Cardiac septum (tissue), 1 donor: ENCODE results near the gene PIBF1. TPM values are rescaled to one million over a fixed set of nuclear protein-coding genes. Genes with fewer than 3 reads are reported as not detected.
"Not testable (repeated sequence)": the region's sequence is repeated elsewhere in the genome, so short reads cannot be mapped to it uniquely, and the experiment has no call there.

Experiments used
- DNase-seq: peaks from one replicate; pipeline ENCODE4 v3.0.0-alpha.2; 2020; ENCODE audit warnings: low spot score
- intact Hi-C: fragments of 100-400 bp; cut with DNase I; formaldehyde crosslinking; loops from one replicate; pipeline ENCODE4 v1.14.0; 2022
- total RNA-seq: library from RNA; stranded (reverse); fragmentation: NEBNext Ultra II Directional; extraction: Animal tissue kit (Norgen Biotek cat#: 25700); gene quantifications from one replicate; pipeline ENCODE4 v1.2.1, GENCODE V29; 2021
- donor health status: DM: no; HTN: no; CAD: no.

PIBF1 gene
- total RNA-seq, 1 donor from 2014 or later = 14.2 TPM

DNA sequence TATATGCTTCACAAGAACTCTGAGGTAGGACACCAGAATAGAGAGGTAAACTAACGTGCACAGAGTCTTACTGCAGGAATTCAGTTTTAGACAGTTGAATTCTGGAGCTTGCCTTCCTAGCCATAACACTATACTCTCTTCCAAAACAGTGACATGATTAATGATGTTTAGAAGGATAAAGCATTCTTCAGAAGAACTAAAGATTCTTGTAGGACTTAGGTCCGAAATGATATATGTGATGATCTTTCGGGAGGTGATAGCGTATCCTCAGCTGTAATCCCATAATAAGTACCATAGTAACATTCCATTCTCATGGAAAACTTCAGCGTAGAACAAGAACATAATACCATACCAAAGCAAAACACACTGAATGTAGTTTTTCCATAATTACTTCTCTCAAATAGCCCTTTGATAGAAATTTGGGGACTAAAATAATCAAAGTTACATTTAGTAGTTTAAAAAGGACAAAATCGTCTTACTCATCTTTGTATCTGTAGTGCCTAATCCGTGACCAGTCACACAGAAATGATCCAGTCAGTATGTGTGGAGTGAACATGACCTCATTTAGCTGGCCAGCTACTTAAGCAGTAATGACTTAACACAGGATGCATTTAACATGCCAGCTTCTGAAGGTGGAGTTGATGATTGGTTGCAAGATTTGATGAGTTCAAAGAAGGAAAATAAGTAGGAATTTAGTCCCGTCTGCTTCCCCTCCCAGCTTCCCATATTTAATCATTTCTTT lies 38.4 kb downstream of the PIBF1 start:
- DNase-seq = no peak
- intact Hi-C loops = no loop called here

DNA sequence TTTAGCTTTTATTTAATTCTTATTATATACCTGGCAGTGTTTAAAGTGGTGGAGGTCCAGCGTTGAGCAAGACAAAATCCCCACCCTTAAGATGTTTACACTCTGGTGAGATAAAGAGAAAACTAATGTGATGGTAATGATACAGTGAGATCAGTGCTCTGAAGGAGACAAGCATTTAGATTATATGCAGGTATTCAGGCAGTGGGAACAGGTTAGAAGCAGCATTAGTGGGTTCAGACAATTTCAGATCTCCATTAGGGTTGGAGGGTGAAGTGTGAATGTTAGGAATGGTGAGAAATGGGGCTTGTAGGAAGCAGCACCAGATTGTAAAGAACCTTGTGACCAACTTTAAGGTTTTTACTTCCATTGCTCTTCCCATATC lies 39.0 kb downstream of the PIBF1 start:
- no peak for DNase-seq
- intact Hi-C loops = no loop called here

DNA sequence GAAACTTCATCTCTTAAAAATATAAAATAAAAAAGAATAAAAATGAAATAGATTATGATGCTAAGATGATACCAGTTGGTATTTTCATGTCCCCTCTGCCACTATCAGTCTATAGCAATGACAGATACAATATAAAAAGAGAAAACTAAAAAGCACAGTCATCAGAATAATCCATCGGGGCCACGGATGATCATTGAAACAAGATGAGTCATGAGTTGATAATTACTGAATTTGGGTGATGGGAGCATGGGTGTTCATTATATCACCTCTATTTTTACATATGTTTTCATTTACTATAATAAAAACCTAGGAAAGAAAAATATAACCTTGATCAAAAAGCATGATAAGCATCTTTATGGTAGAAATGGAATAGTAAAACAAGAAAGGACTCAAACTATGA lies 41.1 kb downstream of the PIBF1 start:
- intact Hi-C loops = no loop called here
- no peak for DNase-seq

DNA sequence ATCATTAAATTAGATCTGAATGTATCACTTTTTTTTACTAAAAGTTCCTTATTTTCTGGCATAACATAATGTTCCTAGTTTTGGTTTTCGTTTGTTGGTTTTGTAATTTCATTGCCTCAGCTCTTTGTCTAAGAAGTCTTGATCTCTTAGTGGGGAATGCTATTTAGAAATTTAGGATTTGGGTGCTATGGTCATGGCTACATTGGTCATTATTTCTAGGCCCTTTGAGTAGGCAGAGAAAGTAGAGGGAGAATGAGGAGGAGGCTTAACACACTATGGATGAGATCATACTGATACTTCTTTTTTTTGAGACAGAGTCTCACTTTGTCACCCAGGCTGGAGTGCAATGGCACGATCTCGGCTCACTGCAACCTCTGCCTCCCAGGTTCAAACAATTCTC lies 41.8 kb downstream of the PIBF1 start:
- DNase-seq = no peak
- intact Hi-C loops = no loop called here

DNA sequence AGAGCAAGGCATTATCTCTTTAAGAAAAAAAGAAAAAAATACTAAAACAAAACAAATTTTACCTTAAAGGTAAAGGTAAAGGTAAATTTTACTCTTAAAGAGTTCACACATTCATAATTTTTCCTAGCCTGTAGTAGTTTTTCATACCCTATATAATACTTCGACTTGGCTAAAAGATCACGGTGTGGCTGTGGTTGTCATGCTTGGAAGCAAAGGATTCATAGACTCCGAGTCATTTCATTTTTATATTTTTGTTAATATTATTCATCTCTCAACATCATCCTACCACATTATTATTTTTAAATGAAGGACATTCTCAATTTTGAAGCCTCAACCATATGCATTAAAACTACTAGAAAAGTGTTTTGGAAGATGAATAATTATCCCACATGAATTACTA lies 52.7 kb downstream of the PIBF1 start:
- intact Hi-C loops = no loop called here
- DNase-seq = no peak

DNA sequence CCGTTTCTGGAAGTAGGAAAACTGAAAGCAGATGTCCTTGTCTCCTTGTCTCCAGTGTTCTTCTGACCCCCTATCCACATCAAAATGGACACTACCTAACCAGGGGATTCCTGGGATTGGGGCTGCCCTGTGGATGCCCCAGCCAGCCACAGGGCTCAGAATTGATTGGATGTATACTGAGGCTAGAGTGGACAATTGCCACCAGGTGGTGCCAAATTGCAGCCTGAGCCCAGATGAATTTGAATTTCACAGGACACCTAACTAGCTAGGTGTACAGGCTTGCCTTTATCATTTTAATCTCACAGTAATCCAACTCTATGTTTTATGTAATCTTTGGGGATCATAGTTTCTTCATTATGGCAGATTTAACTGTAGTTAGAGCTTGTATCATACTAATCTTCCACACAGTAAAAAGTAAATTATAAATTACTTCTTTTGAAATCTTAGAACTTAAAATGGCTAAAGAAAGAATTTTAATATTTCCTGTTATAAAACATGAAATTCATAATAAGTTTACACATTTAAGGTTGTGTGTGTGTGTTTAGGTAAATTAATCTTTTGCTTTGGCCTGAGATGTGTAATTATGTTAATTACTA lies 58.0 kb downstream of the PIBF1 start:
- intact Hi-C loops = loop anchor here (10.0 kb wide), 1 partner anchor 865 kb away; no protein-coding TSS in a partner anchor
- DNase-seq = no peak

DNA sequence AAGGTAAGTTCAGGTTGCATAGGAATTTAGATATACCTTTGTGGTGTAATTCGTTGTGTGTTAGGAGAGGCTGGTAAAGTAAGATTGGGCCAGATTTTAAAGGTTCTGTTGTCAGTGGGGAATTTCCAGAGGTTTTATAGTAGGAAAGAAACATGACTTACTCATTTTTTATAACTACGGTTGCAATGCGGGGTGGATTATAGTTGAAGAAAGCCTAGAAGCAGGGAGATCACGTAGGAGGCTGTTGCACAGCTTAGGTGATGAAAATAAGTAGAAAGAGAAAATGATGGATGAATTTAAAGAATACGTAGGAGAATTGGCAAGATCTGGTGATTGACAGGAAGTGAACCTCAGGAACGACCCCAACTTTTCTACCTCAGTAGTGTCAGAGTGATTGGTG lies 61.1 kb downstream of the PIBF1 start:
- DNase-seq = no peak
- intact Hi-C loops = loop anchor here (10.0 kb wide), 1 partner anchor 862 kb away; no protein-coding TSS in a partner anchor

DNA sequence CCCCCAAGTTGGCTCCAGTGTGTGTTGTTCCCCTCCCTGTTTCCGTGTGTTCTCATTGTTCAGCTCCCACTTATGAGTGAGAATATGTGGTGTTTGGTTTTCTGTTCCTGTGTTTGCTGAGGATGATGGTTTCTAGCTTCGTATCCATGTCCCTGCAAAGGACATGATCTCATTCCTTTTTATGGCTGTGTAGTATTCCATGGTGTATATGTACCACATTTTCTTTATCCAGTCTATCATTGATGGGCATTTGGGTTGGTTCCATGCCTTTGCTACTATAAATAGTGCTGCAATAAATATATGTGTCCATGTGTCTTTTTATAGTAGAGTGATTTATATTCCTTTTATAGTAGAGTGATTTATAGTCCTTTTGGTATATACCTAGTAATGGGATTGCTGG lies 63.2 kb downstream of the PIBF1 start:
- not testable (repeated sequence) for DNase-seq
- intact Hi-C loops = loop anchor here (10.0 kb wide), 1 partner anchor 860 kb away; no protein-coding TSS in a partner anchor

DNA sequence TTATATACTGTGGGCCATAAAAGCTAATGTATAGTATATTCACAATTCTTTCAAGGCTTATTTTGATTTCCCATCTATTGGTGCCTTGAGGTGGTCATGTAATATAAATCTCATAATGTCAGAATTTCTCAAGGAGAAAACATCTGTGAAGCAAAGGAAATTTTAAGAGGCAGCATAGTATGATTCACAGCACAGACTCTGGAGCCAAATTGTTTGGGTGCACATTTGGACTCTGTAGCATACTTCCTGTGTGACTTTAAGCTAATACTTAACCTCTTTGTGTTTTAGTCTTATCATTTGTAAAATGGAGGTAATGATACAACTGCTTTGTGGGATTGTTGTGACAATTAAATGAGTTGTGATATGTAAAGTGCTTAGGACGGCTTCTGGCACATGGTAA lies 67.6 kb downstream of the PIBF1 start:
- intact Hi-C loops = loop anchor here (10.0 kb wide), 1 partner anchor 855 kb away; no protein-coding TSS in a partner anchor
- no peak for DNase-seq

DNA sequence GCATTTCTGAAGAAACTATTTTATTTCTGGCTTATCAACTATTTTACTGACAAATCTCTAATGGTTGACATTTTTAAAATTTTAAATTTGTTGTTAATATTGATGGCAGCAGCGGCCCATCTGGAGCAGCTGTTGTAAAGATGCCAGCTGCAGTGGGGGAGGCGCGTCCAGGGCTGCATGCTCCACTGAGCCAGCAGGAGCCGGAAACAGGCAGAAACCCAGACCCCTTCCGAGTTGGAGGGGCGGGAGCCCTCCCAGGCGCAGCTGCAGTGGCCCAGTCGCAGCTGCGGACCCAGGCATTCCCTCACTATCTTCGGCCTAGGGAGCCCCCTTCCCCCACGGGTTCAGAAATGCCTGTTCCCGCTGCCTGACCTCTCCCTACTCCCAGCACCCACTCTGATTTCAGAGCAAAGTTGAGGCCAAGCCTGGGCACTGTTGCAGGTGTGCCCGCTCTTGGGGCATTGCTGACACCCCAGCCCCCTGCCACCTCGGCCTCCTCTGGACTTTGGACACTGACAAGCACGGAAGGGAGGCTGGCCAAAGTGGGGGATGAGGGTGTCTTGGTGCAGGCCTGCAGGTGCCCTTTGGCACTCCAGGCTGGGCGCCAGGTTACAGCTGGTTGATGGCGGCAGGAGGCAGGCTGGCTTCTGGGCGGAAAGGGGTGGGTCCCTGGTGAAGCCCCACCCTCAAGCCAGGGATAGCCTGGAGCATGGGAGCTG lies 69.2 kb downstream of the PIBF1 start:
- DNase-seq = no peak
- intact Hi-C loops = no loop called here

DNA sequence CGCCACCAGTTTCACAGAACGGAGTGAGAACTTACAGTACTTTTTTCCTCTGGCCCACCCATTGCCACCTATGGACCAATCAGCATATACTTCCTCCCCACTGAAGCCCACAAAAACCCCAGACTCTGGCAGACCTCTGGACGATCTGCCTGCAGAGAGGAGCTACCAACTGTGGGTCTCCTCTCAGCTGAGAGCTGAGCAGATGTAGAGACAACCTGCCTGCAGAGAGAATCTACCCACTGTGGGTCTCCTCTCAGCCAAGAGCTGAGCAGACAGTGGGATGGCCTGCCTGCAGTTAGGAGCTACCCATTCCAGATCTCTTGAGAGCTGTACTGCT lies 69.7 kb downstream of the PIBF1 start:
- intact Hi-C loops = no loop called here
- no peak for DNase-seq

DNA sequence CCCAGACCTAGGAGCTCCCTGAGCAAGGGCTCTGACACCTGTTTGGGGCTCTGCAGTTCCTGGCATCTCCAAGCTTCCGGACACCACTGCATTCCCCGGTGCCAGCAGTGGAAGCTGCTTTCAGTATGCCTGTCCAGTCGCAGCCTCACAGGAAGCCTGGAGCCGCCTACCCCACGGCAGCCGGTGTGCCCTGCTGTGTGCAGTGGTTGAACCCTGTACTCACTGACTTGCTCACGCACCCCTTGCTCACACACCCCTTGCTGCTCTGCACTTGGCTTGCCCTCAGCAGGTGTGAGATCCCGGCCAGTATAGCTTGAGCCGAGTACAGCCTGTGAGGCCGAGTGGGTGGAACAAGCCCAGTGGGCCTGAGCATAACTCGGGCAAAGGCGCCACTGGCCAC lies 70.3 kb downstream of the PIBF1 start:
- intact Hi-C loops = no loop called here
- DNase-seq = no peak

DNA sequence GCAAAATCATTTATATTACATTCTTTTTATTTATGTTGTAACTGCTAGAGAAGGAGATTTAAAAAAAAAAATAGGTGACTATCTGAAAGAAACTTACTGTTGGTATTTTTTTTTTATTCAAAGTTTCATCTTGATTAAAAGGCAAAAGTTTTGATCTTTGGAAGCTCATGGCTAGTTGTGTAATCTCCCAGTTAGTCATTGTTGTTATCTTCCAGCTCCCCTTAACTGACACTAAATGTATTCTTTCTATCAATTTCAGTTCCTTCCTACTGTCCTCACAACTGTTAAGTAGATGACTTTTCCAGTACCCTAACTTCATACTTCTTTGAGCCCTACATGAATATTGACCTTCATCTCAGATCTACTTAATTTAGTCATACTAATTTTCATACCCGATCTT lies 71.1 kb downstream of the PIBF1 start:
- no peak for DNase-seq
- intact Hi-C loops = no loop called here

DNA sequence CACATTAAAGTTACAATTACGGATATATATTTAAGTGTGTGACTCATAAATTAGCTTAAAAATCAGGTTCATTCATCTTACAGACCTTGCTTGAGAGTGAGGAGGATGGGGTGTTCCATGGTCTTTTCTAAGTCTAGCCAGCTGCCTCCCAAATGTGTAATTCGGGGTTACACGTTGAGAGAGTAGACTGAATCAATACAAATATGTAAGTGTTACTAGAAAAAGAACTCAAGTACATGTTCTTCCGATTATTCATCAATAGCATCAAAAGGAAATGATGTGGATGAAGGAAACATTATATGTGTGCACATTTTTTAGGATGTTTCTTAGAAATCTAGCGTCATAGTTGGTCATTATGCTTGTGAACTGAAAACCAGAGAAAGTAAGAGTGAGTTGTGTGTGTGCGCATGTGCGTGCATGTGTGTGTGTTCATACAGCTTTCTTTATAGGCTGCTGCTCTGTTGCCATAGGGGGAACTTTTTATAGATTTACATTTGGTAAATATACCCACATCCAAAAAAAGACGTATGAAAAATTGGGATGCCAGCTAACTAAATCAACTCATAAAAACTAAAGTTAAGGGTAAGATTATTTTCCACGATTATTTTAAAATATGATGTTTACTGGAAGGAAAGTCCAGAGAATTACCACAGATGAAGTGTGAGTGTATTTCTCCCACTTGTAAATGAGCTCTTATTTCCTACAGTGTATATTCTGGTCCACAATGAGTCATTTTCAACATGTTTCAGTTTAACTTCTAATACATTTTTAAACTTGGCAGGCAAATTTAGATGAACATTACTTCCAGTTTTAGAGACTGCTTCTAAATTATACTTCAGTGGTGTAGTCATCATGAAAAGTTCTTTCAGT lies 82.4 kb downstream of the PIBF1 start:
- DNase-seq = no peak
- intact Hi-C loops = no loop called here

DNA sequence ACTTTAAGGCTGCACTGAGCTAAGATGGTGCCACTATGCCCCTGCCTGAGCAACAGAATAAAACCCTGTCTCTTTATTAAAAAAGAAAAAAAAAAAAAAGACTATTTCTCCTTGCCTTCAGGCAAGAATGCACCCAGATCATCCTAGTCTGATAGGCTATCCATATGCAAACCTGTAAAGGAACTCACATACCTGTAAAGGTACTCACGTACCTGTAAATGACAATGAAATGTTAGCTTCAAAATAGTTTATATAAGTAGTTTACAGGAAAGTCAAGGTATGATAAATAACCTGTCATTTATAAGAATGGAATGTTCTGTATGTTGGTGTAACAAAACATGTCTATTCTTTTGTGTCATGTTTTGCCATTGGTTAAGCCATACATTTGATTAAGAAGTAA lies 86.3 kb downstream of the PIBF1 start:
- intact Hi-C loops = no loop called here
- no peak for DNase-seq

DNA sequence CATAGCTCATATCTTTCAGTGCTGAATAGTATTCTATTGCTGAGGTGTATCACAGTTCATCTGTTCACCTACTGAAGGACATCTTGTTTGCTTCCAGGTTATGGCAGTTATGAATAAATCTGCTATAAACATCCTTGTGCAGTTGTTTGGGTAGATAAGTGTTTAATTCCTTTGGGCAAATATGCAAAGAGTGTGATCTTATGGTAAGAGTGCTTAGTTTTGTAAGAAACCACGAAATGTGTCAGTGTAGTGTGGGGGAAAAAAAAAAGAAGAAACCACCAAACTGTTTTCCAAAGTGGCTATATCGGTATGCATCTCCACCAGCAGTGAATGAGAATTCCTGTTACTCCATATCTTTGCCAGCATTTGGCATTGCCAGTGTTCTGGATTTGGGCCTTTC lies 93.3 kb downstream of the PIBF1 start:
- intact Hi-C loops = no loop called here
- DNase-seq = no peak

DNA sequence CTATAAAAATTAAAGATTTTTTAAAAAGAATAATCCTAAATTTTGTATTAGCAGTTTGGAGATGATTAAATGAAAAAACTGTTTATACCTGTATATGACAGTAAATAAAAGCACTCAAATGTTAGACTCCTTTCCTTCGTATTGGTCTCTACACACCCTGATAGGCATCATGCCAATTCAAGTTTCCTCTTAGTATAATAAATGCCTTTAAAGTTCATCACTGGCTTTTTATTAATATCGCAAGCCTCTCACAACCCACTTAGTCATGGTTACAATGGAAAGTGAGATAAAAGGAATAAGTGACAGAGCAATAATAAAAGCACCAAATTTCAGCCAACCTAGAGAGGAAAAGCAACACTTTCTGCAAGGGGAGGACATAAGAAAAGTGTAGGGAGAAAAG lies 102.2 kb downstream of the PIBF1 start:
- intact Hi-C loops = loop anchor here (2.0 kb wide), 1 partner anchor 29 kb away; no protein-coding TSS in a partner anchor

DNA sequence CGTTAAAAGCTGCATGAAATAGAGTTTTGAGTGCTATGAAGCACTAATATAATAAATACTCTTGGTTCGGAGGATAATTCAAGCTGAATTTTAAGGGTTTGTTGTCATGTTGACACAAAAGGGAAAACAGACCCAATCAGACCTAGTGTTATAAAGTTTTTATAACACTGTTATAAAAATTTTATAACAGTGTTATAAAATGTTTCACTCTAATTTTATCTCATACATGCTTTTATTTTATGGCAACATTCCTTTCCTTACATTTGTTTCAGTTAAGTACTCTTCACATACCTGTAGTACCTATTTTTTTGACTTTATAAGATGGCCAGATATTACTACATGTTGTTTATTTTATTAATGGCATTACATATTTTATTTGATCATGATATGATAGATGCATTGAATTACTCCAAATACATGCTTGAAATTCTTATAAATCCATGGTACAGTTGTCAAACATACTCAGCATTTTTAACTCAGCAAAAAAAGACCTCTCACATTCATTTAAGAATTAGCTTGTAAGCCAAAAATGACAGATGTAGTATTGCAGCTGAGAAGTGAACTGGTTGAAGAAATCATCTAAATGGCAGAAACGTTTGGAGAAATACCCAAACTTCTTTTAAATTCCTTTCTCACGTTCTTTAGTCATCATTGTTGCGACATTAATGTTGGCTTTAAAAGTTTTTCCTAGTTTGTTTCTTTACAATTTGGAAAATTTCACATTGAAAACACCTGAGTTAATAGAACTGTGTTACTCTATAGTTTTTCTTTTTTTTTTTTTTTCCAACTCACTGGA lies 104.5 kb downstream of the PIBF1 start:
- intact Hi-C loops = no loop called here
- DNase-seq = no peak

More for the DNA sequence above, 102.2 kb downstream of the PIBF1 start:
- DNase-seq = no peak

DNA sequence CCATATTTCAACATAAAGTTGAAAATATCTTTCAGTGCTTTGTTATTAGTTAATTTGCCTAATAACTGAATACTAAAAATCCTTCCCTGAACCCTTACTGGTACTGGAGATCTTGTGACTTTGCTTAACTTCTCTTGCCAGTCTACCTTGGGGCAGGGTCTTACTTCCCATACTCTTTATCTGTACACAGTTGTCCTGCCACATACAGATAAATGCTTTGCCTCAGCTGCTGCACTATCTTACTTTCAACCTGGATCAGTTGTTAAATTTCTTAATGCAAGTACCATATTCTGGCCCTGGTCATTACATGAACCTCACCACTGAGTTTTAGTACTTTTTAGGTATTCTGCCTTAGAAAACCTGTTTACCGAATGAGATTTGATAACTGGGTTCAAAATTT lies 107.6 kb downstream of the PIBF1 start:
- DNase-seq = no peak

More for the DNA sequence above, 107.6 kb downstream of the PIBF1 start:
- intact Hi-C loops = no loop called here
